Measurements from ENCODE around the gene SPATA20. TPM values are rescaled to one million over a fixed set of nuclear protein-coding genes. Genes with fewer than 3 reads are reported as not detected.

SPATA20 gene
- total RNA-seq = 10 to 100 TPM; 23.9 to 27.3 TPM

DNA sequence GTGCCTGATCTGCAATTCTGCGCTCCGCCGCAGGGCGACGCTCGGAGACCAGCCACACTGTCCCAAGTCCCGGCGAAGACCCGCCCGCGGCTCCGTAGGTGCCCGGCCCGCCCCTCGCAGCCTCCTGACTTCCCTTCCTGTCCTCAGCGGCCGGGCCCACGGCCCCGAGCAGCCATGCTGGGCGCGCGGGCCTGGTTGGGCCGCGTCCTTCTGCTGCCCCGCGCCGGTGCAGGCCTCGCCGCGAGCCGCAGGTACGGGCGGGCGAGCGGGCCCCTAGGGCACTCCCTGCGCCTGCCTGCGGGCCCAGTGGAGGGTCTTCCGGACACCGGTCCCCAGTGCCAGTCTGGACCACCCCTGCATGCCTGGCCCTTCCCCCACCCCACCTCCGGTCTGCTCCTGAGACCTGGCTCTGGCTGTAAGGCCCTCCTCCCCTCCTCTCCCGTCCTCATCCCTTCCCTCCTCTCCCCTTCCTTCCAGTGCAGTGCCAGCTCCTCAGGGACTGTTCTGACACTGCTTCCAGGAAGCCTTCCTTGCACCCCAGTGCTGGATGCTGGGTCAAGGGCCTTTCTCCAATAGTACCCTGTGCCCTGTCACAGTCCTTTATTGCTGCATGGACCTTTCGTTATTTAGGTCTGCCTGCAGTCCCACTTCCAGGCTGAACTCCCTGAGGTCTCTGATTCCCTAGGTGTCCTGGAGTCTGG is at the start of gene SPATA20:
SPATA20 (plus strand) TSS at position 140 of the 701 bp plus-strand sequence; CDS start at position 175, 35 bp downstream.
- ChIA-PET POLR2A (interaction anchor here (0.6 kb wide), 2 partner anchors 64 to 148 kb away, joined by 3 read pairs; no protein-coding TSS in a partner anchor), CTCF (interaction anchor here (0.7 to 4.8 kb wide), 7 partner anchors 66 to 161 kb away, joined by 3 to 28 read pairs (median 4); partner anchors contain the start of gene ANKRD40)
- H3K9me3 Mint-ChIP-seq (ENCODE audit: insufficient read depth) = no peaks in the 10 kb centered on the region
- DNase-seq (peak; percentile 93), ATAC-seq (peak; percentile 93)
- H3K4me3 Mint-ChIP-seq = peak within 1 kb of the TSS; percentile 77
- H3K27me3 Mint-ChIP-seq (ENCODE audit: low read depth) = peaks cover 13% of the 10 kb centered on the region
- no peaks in the 10 kb centered on the region for H3K36me3 Mint-ChIP-seq (ENCODE audit: low read depth)
- H3K27ac Mint-ChIP-seq = peak within 1 kb of the TSS; percentile 88
- peaks cover 22% of the 10 kb centered on the region for H3K4me1 Mint-ChIP-seq (ENCODE audit: low read depth)

DNA sequence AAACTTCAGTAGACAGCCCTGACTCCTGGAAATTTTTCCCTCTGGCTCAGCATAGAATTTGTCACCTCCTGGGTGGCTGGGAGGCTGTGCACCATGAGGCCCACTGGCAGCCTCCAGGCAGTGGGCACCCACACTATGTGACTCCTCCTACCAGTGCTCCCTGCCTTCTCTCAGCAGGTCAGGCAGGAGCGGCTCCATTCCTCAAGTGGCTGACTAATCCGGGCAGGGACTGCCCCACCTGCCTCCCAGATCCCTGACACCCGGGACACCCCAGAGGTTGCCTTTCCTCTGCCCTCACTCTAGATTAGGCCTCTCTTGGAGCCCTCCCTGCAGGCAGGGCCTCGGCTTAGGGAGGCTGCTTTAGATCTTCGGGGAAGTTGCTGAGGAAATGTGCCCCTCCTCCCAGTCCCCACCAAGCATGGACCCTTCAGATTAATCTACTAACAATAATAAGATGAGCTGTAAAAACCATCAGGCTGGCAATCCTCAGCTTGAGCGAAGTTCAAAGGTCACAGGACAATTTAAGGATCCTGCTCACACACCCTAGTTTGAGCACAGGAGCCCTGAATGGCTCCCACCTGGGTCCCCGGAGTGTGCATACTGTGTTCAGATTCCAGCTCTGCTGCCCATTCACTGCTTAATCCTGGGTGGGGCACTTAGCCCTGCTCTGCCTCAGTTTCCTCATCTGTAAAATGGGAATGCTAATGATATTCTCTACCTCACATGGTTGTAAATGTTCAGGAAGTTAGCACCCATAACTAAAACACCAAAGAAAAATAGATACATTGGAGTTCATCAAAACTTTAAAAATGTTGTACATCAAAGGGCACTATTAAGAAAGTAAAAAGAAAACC is 48.7 kb upstream of the SPATA20 start:
- POLR2A ChIA-PET = no interaction called here
- Mint-ChIP-seq H3K27ac (no peak overlapping the region), H3K36me3 (ENCODE audit: low read depth) (no peaks in the 10 kb centered on the region), H3K9me3 (ENCODE audit: insufficient read depth) (no peaks in the 10 kb centered on the region), H3K27me3 (ENCODE audit: low read depth) (peaks cover 4% of the 10 kb centered on the region), H3K4me1 (ENCODE audit: low read depth) (peaks cover 13% of the 10 kb centered on the region), H3K4me3 (no peak overlapping the region)
- DNase-seq = no peak
- CTCF ChIA-PET = interaction anchor here (1.2 kb wide), 1 partner anchor 136 kb away, joined by 5 read pairs; no protein-coding TSS in a partner anchor
- ATAC-seq = no peak

DNA sequence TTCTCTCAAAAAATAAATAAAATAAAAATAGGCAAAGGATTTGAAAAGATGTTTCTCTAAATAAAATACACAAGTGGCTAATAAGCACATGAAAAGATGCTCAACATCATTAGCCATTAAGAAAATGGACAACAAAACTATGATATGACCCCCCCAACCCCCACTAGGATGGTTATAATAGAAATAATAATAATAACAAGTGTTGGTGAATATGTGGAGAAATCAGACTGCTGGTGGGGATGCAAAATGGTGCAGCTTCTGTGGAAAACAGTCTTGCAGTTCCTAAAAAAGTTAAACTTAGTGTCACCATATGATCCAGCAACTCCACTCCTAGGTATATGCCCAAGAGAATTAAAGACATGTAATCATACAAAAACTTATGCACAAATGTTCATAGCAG is 47.7 kb upstream of the SPATA20 start:
- no peaks in the 10 kb centered on the region for H3K36me3 Mint-ChIP-seq (ENCODE audit: low read depth)
- no peak overlapping the region for H3K27ac Mint-ChIP-seq
- CTCF ChIA-PET = interaction anchor here (1.2 kb wide), 1 partner anchor 137 kb away, joined by 5 read pairs; no protein-coding TSS in a partner anchor

GRCh38 chr17:50499721-50500120 is 47.3 kb upstream of the SPATA20 start:
- no peak for ATAC-seq
- no peak overlapping the region for H3K27ac Mint-ChIP-seq
- H3K27me3 Mint-ChIP-seq (ENCODE audit: low read depth) = peaks cover 2% of the 10 kb centered on the region
- peaks cover 28% of the 10 kb centered on the region for H3K4me1 Mint-ChIP-seq (ENCODE audit: low read depth)
- H3K36me3 Mint-ChIP-seq (ENCODE audit: low read depth) = no peaks in the 10 kb centered on the region
- DNase-seq = no peak
- POLR2A ChIA-PET = no interaction called here
- CTCF ChIA-PET = interaction anchor here (2.1 kb wide), 1 partner anchor 20 kb away, joined by 12 read pairs; no protein-coding TSS in a partner anchor
- H3K4me3 Mint-ChIP-seq = no peak overlapping the region
- H3K9me3 Mint-ChIP-seq (ENCODE audit: insufficient read depth) = no peaks in the 10 kb centered on the region

More for the DNA sequence above, 47.7 kb upstream of the SPATA20 start:
- H3K9me3 Mint-ChIP-seq (ENCODE audit: insufficient read depth) = no peaks in the 10 kb centered on the region
- no peak for ATAC-seq
- DNase-seq = no peak
- peaks cover 24% of the 10 kb centered on the region for H3K4me1 Mint-ChIP-seq (ENCODE audit: low read depth)
- H3K27me3 Mint-ChIP-seq (ENCODE audit: low read depth) = peaks cover 2% of the 10 kb centered on the region
- H3K4me3 Mint-ChIP-seq = no peak overlapping the region
- POLR2A ChIA-PET = no interaction called here

DNA sequence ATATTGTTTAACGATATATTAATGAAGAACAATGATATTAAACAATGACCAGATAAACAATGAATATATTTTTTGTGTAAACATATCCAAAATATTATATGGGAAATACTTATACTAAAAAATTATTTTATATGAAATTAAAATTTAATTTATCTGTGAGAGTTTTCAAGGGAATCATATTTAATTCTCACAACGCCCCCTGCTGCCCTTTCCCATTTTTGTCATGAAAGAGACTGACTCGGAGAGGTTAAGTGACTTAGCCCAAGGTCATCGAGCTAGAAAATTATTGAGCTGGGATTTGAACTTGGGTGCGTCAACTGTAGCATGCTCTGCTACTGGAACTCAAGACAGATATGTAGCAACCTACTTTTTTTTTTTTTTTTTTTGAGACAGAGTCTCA is 45.9 kb upstream of the SPATA20 start:
- ATAC-seq = no peak
- H3K4me1 Mint-ChIP-seq (ENCODE audit: low read depth) = peaks cover 41% of the 10 kb centered on the region
- H3K27ac Mint-ChIP-seq = no peak overlapping the region
- H3K36me3 Mint-ChIP-seq (ENCODE audit: low read depth) = no peaks in the 10 kb centered on the region
- H3K27me3 Mint-ChIP-seq (ENCODE audit: low read depth) = peaks cover 2% of the 10 kb centered on the region
- peak; percentile 47 for DNase-seq
- H3K4me3 Mint-ChIP-seq = no peak overlapping the region
- H3K9me3 Mint-ChIP-seq (ENCODE audit: insufficient read depth) = no peaks in the 10 kb centered on the region
- ChIA-PET CTCF (interaction anchor here (1.4 to 2.8 kb wide), 4 partner anchors 9 to 22 kb away, joined by 4 to 28 read pairs (median 14); no protein-coding TSS in a partner anchor), POLR2A (no interaction called here)

- no peak for DNase-seq
- ChIA-PET POLR2A (interaction anchor here (0.6 kb wide), 1 partner anchor 14 kb away, joined by 3 read pairs; no protein-coding TSS in a partner anchor), CTCF (interaction anchor here (0.6 to 6.0 kb wide), 8 partner anchors 8 to 1302 kb away, joined by 3 to 34 read pairs (median 3); partner anchors contain the start of gene RSAD1)
- peak overlapping the region; percentile 78 for H3K27ac Mint-ChIP-seq
- no peaks in the 10 kb centered on the region for H3K36me3 Mint-ChIP-seq (ENCODE audit: low read depth)
- no peak overlapping the region for H3K4me3 Mint-ChIP-seq
- H3K4me1 Mint-ChIP-seq (ENCODE audit: low read depth) = peaks cover 44% of the 10 kb centered on the region
- peak; percentile 20 for ATAC-seq
- H3K9me3 Mint-ChIP-seq (ENCODE audit: insufficient read depth) = no peaks in the 10 kb centered on the region
- no peaks in the 10 kb centered on the region for H3K27me3 Mint-ChIP-seq (ENCODE audit: low read depth)
These were observed 44.5 kb upstream of the SPATA20 start for GRCh38 chr17:50502301-50502990.

- ChIA-PET POLR2A (no interaction called here), CTCF (interaction anchor here (2.7 to 6.0 kb wide), 2 partner anchors 27 to 108 kb away, joined by 9 to 34 read pairs; partner anchors contain the start of genes LRRC59 and RSAD1)
- Mint-ChIP-seq H3K27ac (no peak overlapping the region), H3K9me3 (ENCODE audit: insufficient read depth) (no peaks in the 10 kb centered on the region), H3K4me1 (ENCODE audit: low read depth) (peaks cover 68% of the 10 kb centered on the region), H3K27me3 (ENCODE audit: low read depth) (no peaks in the 10 kb centered on the region), H3K36me3 (ENCODE audit: low read depth) (peaks cover 2% of the 10 kb centered on the region), H3K4me3 (no peak overlapping the region)
- no peak for ATAC-seq
- no peak for DNase-seq
These were observed 41.3 kb upstream of the SPATA20 start for GRCh38 chr17:50505591-50506130.

DNA sequence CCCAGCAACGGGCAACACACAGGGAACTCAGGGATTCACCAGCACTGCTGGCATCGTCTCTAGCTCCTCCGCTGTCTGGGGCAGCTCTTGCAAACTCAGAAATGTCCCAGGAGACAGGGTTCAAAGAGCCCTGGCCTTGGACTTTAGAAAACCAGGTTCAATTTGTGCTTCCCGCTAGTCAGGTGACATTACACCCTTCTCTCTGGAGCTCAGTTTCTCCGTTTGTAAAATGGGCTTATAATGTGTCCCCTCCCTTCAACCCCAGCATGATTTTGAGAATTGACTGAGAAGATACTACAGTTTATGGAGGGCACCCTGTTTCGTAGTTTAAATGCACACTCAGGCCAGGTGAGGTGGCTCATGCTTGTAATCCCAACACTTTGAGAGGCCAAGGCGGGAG is 40.7 kb upstream of the SPATA20 start:
- ChIA-PET CTCF (interaction anchor here (0.7 to 6.0 kb wide), 3 partner anchors 28 to 109 kb away, joined by 3 to 34 read pairs (median 9); partner anchors contain the start of genes LRRC59 and RSAD1), POLR2A (no interaction called here)
- Mint-ChIP-seq H3K27me3 (ENCODE audit: low read depth) (no peaks in the 10 kb centered on the region), H3K36me3 (ENCODE audit: low read depth) (peaks cover 2% of the 10 kb centered on the region), H3K4me3 (no peak overlapping the region), H3K9me3 (ENCODE audit: insufficient read depth) (no peaks in the 10 kb centered on the region), H3K27ac (peak overlapping the region; percentile 46), H3K4me1 (ENCODE audit: low read depth) (peaks cover 75% of the 10 kb centered on the region)
- no peak for DNase-seq
- ATAC-seq = no peak

DNA sequence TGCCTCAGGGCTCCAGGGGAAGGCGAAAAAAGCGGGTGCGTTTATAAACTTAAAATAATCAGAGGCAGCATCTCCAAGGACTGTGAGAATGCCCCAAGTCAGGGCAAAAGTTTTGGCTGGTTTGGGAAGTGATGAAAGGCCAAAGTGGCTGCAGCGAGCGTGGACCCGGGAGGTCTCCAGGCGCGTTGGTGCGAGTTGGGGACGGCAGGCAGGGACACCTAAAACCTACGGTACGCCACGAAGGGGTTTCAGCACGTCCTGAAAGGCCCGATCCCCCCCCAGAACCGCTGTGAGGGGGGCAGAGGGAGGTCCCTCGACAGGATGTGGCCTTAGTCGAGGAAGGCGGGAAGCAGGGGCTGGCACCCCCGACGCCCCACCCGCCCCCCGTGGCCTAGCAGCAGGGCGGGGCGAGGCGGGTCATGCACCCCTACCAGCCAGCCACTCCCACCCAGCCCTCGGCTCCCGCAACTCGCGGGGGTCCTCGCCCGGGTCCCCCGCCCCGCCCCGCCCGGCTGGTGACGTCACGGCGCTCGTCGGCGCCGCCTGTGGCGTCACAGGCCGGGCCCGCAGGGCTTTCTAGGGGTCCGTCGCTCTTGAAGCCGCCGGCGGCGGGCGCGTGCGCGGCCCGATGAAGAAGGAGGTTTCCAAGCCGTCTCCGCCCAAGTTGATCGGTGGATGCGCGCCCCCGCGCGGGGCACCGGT is 39.0 kb upstream of the SPATA20 start, which contains the start of gene MYCBPAP:
MYCBPAP (plus strand) TSS at position 569 of the 702 bp plus-strand sequence. CDS start 236 bp downstream, outside the sequence.
- Mint-ChIP-seq H3K27ac (peak within 1 kb of the TSS; percentile 98), H3K27me3 (ENCODE audit: low read depth) (no peaks in the 10 kb centered on the region), H3K9me3 (ENCODE audit: insufficient read depth) (no peaks in the 10 kb centered on the region), H3K36me3 (ENCODE audit: low read depth) (peaks cover 2% of the 10 kb centered on the region), H3K4me1 (ENCODE audit: low read depth) (peaks cover 74% of the 10 kb centered on the region), H3K4me3 (peak within 1 kb of the TSS; percentile 97)
- ChIA-PET CTCF (interaction anchor here (1.0 to 6.0 kb wide), 2 partner anchors 29 to 147 kb away, joined by 3 to 34 read pairs; partner anchors contain the start of gene RSAD1), POLR2A (no interaction called here)
- peak; percentile 90 for DNase-seq
- ATAC-seq = peak; percentile 79
